ENCODE data around the gene DSC1.

The DSC1 gene

GRCh38 chr18:31079973-31080372 is 82.7 kb downstream of the DSC1 start:
- no peak overlapping the region for H3K27ac ChIP-seq (ENCODE audit: poor library complexity, severe bottlenecking)
- no peaks in the 10 kb centered on the region for H3K9me3 ChIP-seq (ENCODE audit: severe bottlenecking)
- H3K4me1 ChIP-seq (ENCODE audit: insufficient read depth, poor library complexity, severe bottlenecking), result peaks cover 10% of the 10 kb centered on the region
- no peak for ATAC-seq (ENCODE audit: low read depth)
- H3K4me3 ChIP-seq (ENCODE audit: severe bottlenecking), result no peak overlapping the region
- H3K27me3 ChIP-seq (ENCODE audit: insufficient read depth, poor library complexity, severe bottlenecking), result no peaks in the 10 kb centered on the region
- H3K36me3 ChIP-seq (ENCODE audit: low read depth), result peaks cover 7% of the 10 kb centered on the region
- no peak for DNase-seq (ENCODE audit: low spot score)
- no peak for TF ChIP-seq CTCF (IDR thresholded peaks at IDR 0.05; ENCODE audit: poor library complexity, severe bottlenecking)

Data from RWPE2 (cell line).